PC-9 (cell line): ENCODE data around the gene TBL1XR1. TPM values are rescaled to one million over a fixed set of nuclear protein-coding genes. Genes with fewer than 3 reads are reported as not detected.

ENCODE experiments used
- BruUV-seq: library from RNA; stranded (reverse); fragments of 400-500 nt; replicated peaks from 2 replicates; lab custom pipeline; 2021; lab: Mats Ljungman, UMichigan
- CTCF ChIA-PET: fragments of 300-600 bp; sonication (Branson Sonifier 250); formaldehyde crosslinking; loops from one replicate; lab custom pipeline; 2022; ENCODE audit warnings: antibody characterized with exemption; lab: Charles Lee
- POLR2A ChIA-PET: fragments of 300-600 bp; sonication (Branson Sonifier 250); formaldehyde crosslinking; loops from one replicate; lab custom pipeline; 2022; ENCODE audit warnings: antibody characterized with exemption; ENCODE audit not compliant: unreplicated experiment; lab: Charles Lee
- DNase-seq, 2 experiments: peaks; one replicate each; pipeline versions ENCODE4 v3.0.0 to v3.0.0-alpha.2; 2015 to 2022; ENCODE audit warnings: mixed read lengths in 1 of 2
- H2AFZ ChIP-seq: fragments of 200-600 bp; sonication (generic); 2 replicates; pipeline ENCODE4 v1.8.1; 2017; ENCODE audit warnings: antibody characterized with exemption
- H3F3A ChIP-seq: fragments of 200-600 bp; sonication (generic); 2 replicates; pipeline ENCODE4 v1.8.1; 2017; ENCODE audit warnings: antibody characterized with exemption, mild to moderate bottlenecking, low read depth; ENCODE audit not compliant: insufficient read depth
- H3K27ac ChIP-seq: fragments of 200-600 bp; sonication (generic); 2 replicates; pipeline ENCODE4 v1.6.1; 2016; ENCODE audit warnings: mixed run types
- H3K27me3 ChIP-seq: fragments of 200-600 bp; sonication (generic); 2 replicates; pipeline ENCODE4 v1.6.1; 2016; ENCODE audit warnings: low read depth, mixed run types; ENCODE audit not compliant: insufficient read depth
- H3K36me3 ChIP-seq: fragments of 200-600 bp; sonication (generic); 2 replicates; pipeline ENCODE4 v1.6.1; 2016; ENCODE audit warnings: low read depth, mixed run types
- H3K4me1 ChIP-seq: fragments of 200-600 bp; sonication (generic); replicated peaks from 2 replicates; pipeline ENCODE4 v1.6.1; 2016; ENCODE audit warnings: mixed run types; ENCODE audit not compliant: insufficient read depth
- H3K4me2 ChIP-seq: fragments of 200-600 bp; sonication (generic); 2 replicates; pipeline ENCODE4 v1.6.1; 2017; ENCODE audit warnings: mixed run types
- H3K4me3 ChIP-seq: fragments of 200-600 bp; sonication (generic); 2 replicates; pipeline ENCODE4 v1.6.1; 2016; ENCODE audit warnings: mixed run types
- H3K79me2 ChIP-seq: fragments of 200-600 bp; sonication (generic); 2 replicates; pipeline ENCODE4 v1.6.1; 2017; ENCODE audit warnings: low read depth, mixed run types
- H3K9me2 ChIP-seq: fragments of 200-600 bp; sonication (generic); 2 replicates; pipeline ENCODE4 v1.8.1; 2017; ENCODE audit warnings: mild to moderate bottlenecking; ENCODE audit not compliant: insufficient read depth
- H3K9me3 ChIP-seq: fragments of 200-600 bp; sonication (generic); 2 replicates; pipeline ENCODE4 v1.8.1; 2016; ENCODE audit warnings: low read depth; ENCODE audit not compliant: insufficient read depth
- H4K20me1 ChIP-seq: fragments of 200-600 bp; sonication (generic); 2 replicates; pipeline ENCODE4 v1.8.1; 2017; ENCODE audit not compliant: insufficient read depth
- EZH2 ChIP-seq: fragments of 200-600 bp; sonication (generic); IDR thresholded peaks from 2 replicates; pipeline ENCODE4 v1.8.0; 2017; ENCODE audit warnings: antibody characterized with exemption, low read depth
- intact Hi-C: fragments of 100-400 bp; cut with micrococcal nuclease; formaldehyde crosslinking; loops from one replicate; pipeline ENCODE4 v1.10.0; 2022; ENCODE audit not compliant: unreplicated experiment
- total RNA-seq: library from RNA; stranded (reverse); gene quantifications from 2 replicates; pipeline ENCODE4 v1.2.3, GENCODE V29; 2021
- TF ChIP-seq, protein P1 (sequence below): fragments of 200-600 bp; sonication (generic); conservative IDR thresholded peaks from 2 replicates; pipeline ENCODE4 v1.6.1; 2017; ENCODE audit warnings: mixed run types, antibody characterized with exemption, mild to moderate bottlenecking, moderate library complexity

Gene TBL1XR1
- total RNA-seq, 1 experiment from 2014 or later: 243 TPM

DNA sequence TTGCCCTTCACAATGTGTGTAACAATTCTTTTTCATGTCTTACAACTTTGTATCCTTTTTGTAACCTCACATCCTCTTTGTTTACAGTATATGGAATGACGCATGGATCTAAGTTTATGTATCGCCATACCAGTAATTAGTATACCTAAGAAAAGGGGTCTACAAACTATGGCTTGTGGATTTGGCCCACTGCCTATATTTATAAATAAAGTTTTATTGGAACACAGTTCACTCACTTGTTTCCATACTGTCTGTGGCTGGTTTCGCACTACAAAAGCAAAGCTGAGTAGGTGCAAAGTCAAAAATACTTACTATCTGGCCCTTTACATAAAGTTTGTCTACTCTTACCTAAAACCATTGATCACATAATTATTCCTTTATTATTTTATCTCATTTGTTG is 226.5 kb downstream of the TBL1XR1 start:
- intact Hi-C loops: no loop called here
- H3K27ac ChIP-seq: no peak overlapping the region

GRCh38 chr3:176969506-176969905 is 227.8 kb downstream of the TBL1XR1 start:
- Histone ChIP-seq H3K27me3 (no peaks in the 10 kb centered on the region), H3K9me2 (no peaks in the 10 kb centered on the region), H3K4me1 (peaks cover 9% of the 10 kb centered on the region), H4K20me1 (no peaks in the 10 kb centered on the region), H3K36me3 (no peaks in the 10 kb centered on the region), H3K4me3 (no peak overlapping the region), H3F3A (no peaks in the 10 kb centered on the region), H3K27ac (no peak overlapping the region), H2AFZ (no peak overlapping the region), H3K79me2 (no peaks in the 10 kb centered on the region), H3K9me3 (no peaks in the 10 kb centered on the region), H3K4me2 (no peak overlapping the region)
- no TSS peak for BruUV-seq
- intact Hi-C loops: loop anchor here (10.0 kb wide), 1 partner anchor 385 kb away; no protein-coding TSS in a partner anchor
- DNase-seq: no peak
- CTCF ChIA-PET: no interaction called here
- POLR2A ChIA-PET: no interaction called here
- TF ChIP-seq, protein P1, sequence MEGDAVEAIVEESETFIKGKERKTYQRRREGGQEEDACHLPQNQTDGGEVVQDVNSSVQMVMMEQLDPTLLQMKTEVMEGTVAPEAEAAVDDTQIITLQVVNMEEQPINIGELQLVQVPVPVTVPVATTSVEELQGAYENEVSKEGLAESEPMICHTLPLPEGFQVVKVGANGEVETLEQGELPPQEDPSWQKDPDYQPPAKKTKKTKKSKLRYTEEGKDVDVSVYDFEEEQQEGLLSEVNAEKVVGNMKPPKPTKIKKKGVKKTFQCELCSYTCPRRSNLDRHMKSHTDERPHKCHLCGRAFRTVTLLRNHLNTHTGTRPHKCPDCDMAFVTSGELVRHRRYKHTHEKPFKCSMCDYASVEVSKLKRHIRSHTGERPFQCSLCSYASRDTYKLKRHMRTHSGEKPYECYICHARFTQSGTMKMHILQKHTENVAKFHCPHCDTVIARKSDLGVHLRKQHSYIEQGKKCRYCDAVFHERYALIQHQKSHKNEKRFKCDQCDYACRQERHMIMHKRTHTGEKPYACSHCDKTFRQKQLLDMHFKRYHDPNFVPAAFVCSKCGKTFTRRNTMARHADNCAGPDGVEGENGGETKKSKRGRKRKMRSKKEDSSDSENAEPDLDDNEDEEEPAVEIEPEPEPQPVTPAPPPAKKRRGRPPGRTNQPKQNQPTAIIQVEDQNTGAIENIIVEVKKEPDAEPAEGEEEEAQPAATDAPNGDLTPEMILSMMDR: no peak
- TF ChIP-seq EZH2: no peak

More for the DNA sequence above, 226.5 kb downstream of the TBL1XR1 start:
- TF ChIP-seq, protein P1: no peak
- no peak for TF ChIP-seq EZH2
- H4K20me1 ChIP-seq: no peaks in the 10 kb centered on the region
- DNase-seq: no peak
- no peaks in the 10 kb centered on the region for H3K27me3 ChIP-seq
- POLR2A ChIA-PET: no interaction called here
- H2AFZ ChIP-seq: no peak overlapping the region
- H3K36me3 ChIP-seq: no peaks in the 10 kb centered on the region
- no peak overlapping the region for H3K4me3 ChIP-seq
- no peaks in the 10 kb centered on the region for H3K79me2 ChIP-seq
- CTCF ChIA-PET: no interaction called here
- no peaks in the 10 kb centered on the region for H3F3A ChIP-seq
- BruUV-seq: no TSS peak
- H3K4me1 ChIP-seq: peaks cover 9% of the 10 kb centered on the region
- H3K4me2 ChIP-seq: no peak overlapping the region
- H3K9me3 ChIP-seq: no peaks in the 10 kb centered on the region
- no peaks in the 10 kb centered on the region for H3K9me2 ChIP-seq
